Activated CD4-positive, alpha-beta T cell treated with anti-CD3 and anti-CD28 coated beads, Interleukin-2, amount 10 ng/mL, durations not matched to agents 7 days and 5 days (primary cell): Measurements from ENCODE around the gene GNB1. TPM values are rescaled to one million over a fixed set of nuclear protein-coding genes. Genes with fewer than 3 reads are reported as not detected.
"Not testable (repeated sequence)": the region's sequence is repeated elsewhere in the genome, so short reads cannot be mapped to it uniquely, and the experiment has no call there.

Experiments used
- CTCF ChIA-PET: fragments of 350-600 bp; sonication (Branson Sonifier 250); formaldehyde crosslinking; loops from one replicate; lab custom pipeline; 2021; ENCODE audit warnings: antibody characterized with exemption; lab: Charles Lee
- POLR2A ChIA-PET: fragments of 350-600 bp; sonication (Branson Sonifier 250); formaldehyde crosslinking; loops from one replicate; lab custom pipeline; 2021; ENCODE audit warnings: antibody characterized with exemption; lab: Charles Lee
- DNase-seq: peaks from one replicate; pipeline ENCODE4 v3.0.0-alpha.2; 2020
- H3K27ac Mint-ChIP-seq: one replicate; pipeline ENCODE4 v1.8.0; 2021; ENCODE audit warnings: mild to moderate bottlenecking, moderate library complexity, mixed read lengths
- H3K27me3 Mint-ChIP-seq: one replicate; pipeline ENCODE4 v1.8.0; 2021; ENCODE audit warnings: mixed read lengths
- H3K36me3 Mint-ChIP-seq: one replicate; pipeline ENCODE4 v1.8.0; 2021; ENCODE audit warnings: low read depth, mixed read lengths
- H3K4me1 Mint-ChIP-seq: one replicate; pipeline ENCODE4 v1.8.0; 2021; ENCODE audit warnings: mixed read lengths
- H3K4me3 Mint-ChIP-seq: one replicate; pipeline ENCODE4 v1.8.0; 2021; ENCODE audit warnings: mild to moderate bottlenecking, moderate library complexity, mixed read lengths
- H3K9me3 Mint-ChIP-seq: one replicate; pipeline ENCODE4 v1.8.0; 2021; ENCODE audit warnings: mixed read lengths
- total RNA-seq, 2 experiments: library from RNA; stranded (reverse); gene quantifications; one replicate each; pipeline ENCODE4 v1.2.3, GENCODE V29; 2021

GNB1 gene
- total RNA-seq, 2 experiments from 2014 or later = 368 to 454 TPM

GRCh38 chr1:1872329-1872994 is 18.4 kb downstream of the GNB1 start:
- CTCF ChIA-PET = interaction anchor here (1.0 to 1.4 kb wide), 2 partner anchors 30 to 61 kb away, joined by 3 to 9 read pairs; no protein-coding TSS in a partner anchor
- H3K36me3 Mint-ChIP-seq = peaks cover 55% of the 10 kb centered on the region
- no peak for DNase-seq
- no peaks in the 10 kb centered on the region for H3K9me3 Mint-ChIP-seq
- POLR2A ChIA-PET = interaction anchor here (0.6 kb wide), 1 partner anchor 15 kb away, joined by 3 read pairs; no protein-coding TSS in a partner anchor
- peaks cover 38% of the 10 kb centered on the region for H3K4me1 Mint-ChIP-seq
- no peaks in the 10 kb centered on the region for H3K27me3 Mint-ChIP-seq
- H3K4me3 Mint-ChIP-seq = no peak overlapping the region
- peak overlapping the region; percentile 46 for H3K27ac Mint-ChIP-seq

GRCh38 chr1:1869469-1869868 is 21.4 kb downstream of the GNB1 start:
- no peaks in the 10 kb centered on the region for H3K27me3 Mint-ChIP-seq
- CTCF ChIA-PET = interaction anchor here (1.2 to 1.3 kb wide), 2 partner anchors 13 to 30 kb away, joined by 3 read pairs; no protein-coding TSS in a partner anchor
- DNase-seq = no peak
- H3K27ac Mint-ChIP-seq = peak overlapping the region; percentile 16
- peaks cover 35% of the 10 kb centered on the region for H3K36me3 Mint-ChIP-seq
- H3K4me3 Mint-ChIP-seq = no peak overlapping the region
- no peaks in the 10 kb centered on the region for H3K9me3 Mint-ChIP-seq
- H3K4me1 Mint-ChIP-seq = peaks cover 34% of the 10 kb centered on the region
- POLR2A ChIA-PET = no interaction called here

- H3K4me1 Mint-ChIP-seq = peaks cover 40% of the 10 kb centered on the region
- ChIA-PET POLR2A (no interaction called here), CTCF (interaction anchor here (1.2 kb wide), 1 partner anchor 19 kb away, joined by 4 read pairs; no protein-coding TSS in a partner anchor)
- no peak for DNase-seq
- H3K9me3 Mint-ChIP-seq = no peaks in the 10 kb centered on the region
- peaks cover 23% of the 10 kb centered on the region for H3K36me3 Mint-ChIP-seq
- H3K4me3 Mint-ChIP-seq = no peak overlapping the region
- no peaks in the 10 kb centered on the region for H3K27me3 Mint-ChIP-seq
- H3K27ac Mint-ChIP-seq = no peak overlapping the region
Measured at GRCh38 chr1:1867164-1867563, 23.7 kb downstream of the GNB1 start.

- ChIA-PET CTCF (no interaction called here), POLR2A (no interaction called here)
- Mint-ChIP-seq H3K27me3 (no peaks in the 10 kb centered on the region), H3K27ac (peak overlapping the region; percentile 37), H3K9me3 (no peaks in the 10 kb centered on the region), H3K4me1 (peaks cover 50% of the 10 kb centered on the region), H3K4me3 (no peak overlapping the region), H3K36me3 (peaks cover 5% of the 10 kb centered on the region)
- DNase-seq = no peak
Measured at GRCh38 chr1:1862905-1863547, 27.9 kb downstream of the GNB1 start.

GRCh38 chr1:1861761-1862310 is 29.1 kb downstream of the GNB1 start:
- CTCF ChIA-PET, H3K9me3 Mint-ChIP-seq, H3K27ac Mint-ChIP-seq, POLR2A ChIA-PET, DNase-seq, H3K27me3 Mint-ChIP-seq, H3K4me3 Mint-ChIP-seq, H3K36me3 Mint-ChIP-seq: not testable (repeated sequence)
- peaks cover 54% of the 10 kb centered on the region for H3K4me1 Mint-ChIP-seq

- Mint-ChIP-seq H3K4me3 (no peak overlapping the region), H3K36me3 (peaks cover 5% of the 10 kb centered on the region), H3K4me1 (peaks cover 53% of the 10 kb centered on the region), H3K27me3 (no peaks in the 10 kb centered on the region), H3K9me3 (no peaks in the 10 kb centered on the region), H3K27ac (no peak overlapping the region)
- DNase-seq = no peak
- ChIA-PET POLR2A (no interaction called here), CTCF (interaction anchor here (0.6 kb wide), 1 partner anchor 587 kb away, joined by 4 read pairs; no protein-coding TSS in a partner anchor)
Measured at GRCh38 chr1:1861339-1861730, 29.6 kb downstream of the GNB1 start.

- H3K4me3 Mint-ChIP-seq, H3K9me3 Mint-ChIP-seq, H3K27me3 Mint-ChIP-seq, H3K36me3 Mint-ChIP-seq, DNase-seq, POLR2A ChIA-PET, H3K27ac Mint-ChIP-seq: not testable (repeated sequence)
- CTCF ChIA-PET = interaction anchor here (0.7 to 1.3 kb wide), 3 partner anchors 10 to 46 kb away, joined by 3 read pairs; no protein-coding TSS in a partner anchor
- H3K4me1 Mint-ChIP-seq = peaks cover 47% of the 10 kb centered on the region
Measured at GRCh38 chr1:1859970-1860697, 30.8 kb downstream of the GNB1 start.

GRCh38 chr1:1858382-1859086 is 32.4 kb downstream of the GNB1 start:
- H3K4me1 Mint-ChIP-seq = peaks cover 49% of the 10 kb centered on the region
- CTCF ChIA-PET = interaction anchor here (0.9 kb wide), 1 partner anchor 31 kb away, joined by 3 read pairs; no protein-coding TSS in a partner anchor
- peak overlapping the region; percentile 76 for H3K27ac Mint-ChIP-seq
- no peak overlapping the region for H3K4me3 Mint-ChIP-seq
- DNase-seq = peak; percentile 29
- POLR2A ChIA-PET = no interaction called here
- no peaks in the 10 kb centered on the region for H3K9me3 Mint-ChIP-seq
- H3K36me3 Mint-ChIP-seq = peaks cover 4% of the 10 kb centered on the region
- H3K27me3 Mint-ChIP-seq = no peaks in the 10 kb centered on the region

- no peak overlapping the region for H3K27ac Mint-ChIP-seq
- H3K4me1 Mint-ChIP-seq = peaks cover 48% of the 10 kb centered on the region
- H3K36me3 Mint-ChIP-seq = peaks cover 10% of the 10 kb centered on the region
- no peak overlapping the region for H3K4me3 Mint-ChIP-seq
- no peak for DNase-seq
- no peaks in the 10 kb centered on the region for H3K9me3 Mint-ChIP-seq
- no peaks in the 10 kb centered on the region for H3K27me3 Mint-ChIP-seq
- POLR2A ChIA-PET = no interaction called here
- CTCF ChIA-PET = no interaction called here
Measured at GRCh38 chr1:1857096-1857703, 33.7 kb downstream of the GNB1 start.

GRCh38 chr1:1856161-1856560 is 34.7 kb downstream of the GNB1 start:
- DNase-seq, H3K36me3 Mint-ChIP-seq, H3K4me3 Mint-ChIP-seq, H3K27me3 Mint-ChIP-seq, POLR2A ChIA-PET, CTCF ChIA-PET, H3K9me3 Mint-ChIP-seq: not testable (repeated sequence)
- Mint-ChIP-seq H3K27ac (peak overlapping the region; percentile 50), H3K4me1 (peaks cover 45% of the 10 kb centered on the region)

- H3K27me3 Mint-ChIP-seq = no peaks in the 10 kb centered on the region
- peak overlapping the region; percentile 3 for H3K27ac Mint-ChIP-seq
- peaks cover 38% of the 10 kb centered on the region for H3K4me1 Mint-ChIP-seq
- peaks cover 13% of the 10 kb centered on the region for H3K36me3 Mint-ChIP-seq
- H3K4me3 Mint-ChIP-seq = no peak overlapping the region
- no peak for DNase-seq
- POLR2A ChIA-PET = interaction anchor here (1.0 kb wide), 1 partner anchor 9 kb away, joined by 5 read pairs; no protein-coding TSS in a partner anchor
- CTCF ChIA-PET = no interaction called here
- no peaks in the 10 kb centered on the region for H3K9me3 Mint-ChIP-seq
Measured at GRCh38 chr1:1853593-1854257, 37.2 kb downstream of the GNB1 start.
